ENCODE measurements around the gene RAPH1.

Gene RAPH1

DNA sequence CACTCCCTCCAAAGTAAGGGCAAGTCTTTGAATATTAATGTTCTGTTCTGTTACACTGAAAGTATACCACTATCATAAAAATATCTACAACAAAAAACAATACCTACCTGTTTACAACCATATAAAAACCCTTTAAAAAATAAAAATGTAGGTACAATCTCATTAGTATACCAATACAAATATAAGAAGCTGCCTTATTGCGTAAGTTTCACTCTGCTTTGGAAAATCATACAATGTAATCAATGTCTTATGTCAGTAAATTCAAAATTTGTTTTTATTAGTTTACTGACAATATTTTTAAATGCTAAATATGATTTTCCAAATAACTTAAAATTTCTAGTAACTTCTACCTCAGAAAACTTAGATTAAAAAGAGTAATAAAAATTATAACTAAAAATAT, 72.8 kb downstream of the RAPH1 start:
- Mint-ChIP-seq H3K9me3 (no peaks in the 10 kb centered on the region), H3K36me3 (ENCODE audit: insufficient read depth) (no peaks in the 10 kb centered on the region), H3K4me3 (no peak overlapping the region), H3K27me3 (peaks cover 20% of the 10 kb centered on the region), H3K4me1 (no peaks in the 10 kb centered on the region), H3K27ac (ENCODE audit: low read depth) (no peak overlapping the region)
- DNase-seq (ENCODE audit: low spot score in 2 of 2): no peak
- ATAC-seq (replicated peaks; ENCODE audit: extremely low read depth, poor library complexity, severe bottlenecking): no peak

DNA sequence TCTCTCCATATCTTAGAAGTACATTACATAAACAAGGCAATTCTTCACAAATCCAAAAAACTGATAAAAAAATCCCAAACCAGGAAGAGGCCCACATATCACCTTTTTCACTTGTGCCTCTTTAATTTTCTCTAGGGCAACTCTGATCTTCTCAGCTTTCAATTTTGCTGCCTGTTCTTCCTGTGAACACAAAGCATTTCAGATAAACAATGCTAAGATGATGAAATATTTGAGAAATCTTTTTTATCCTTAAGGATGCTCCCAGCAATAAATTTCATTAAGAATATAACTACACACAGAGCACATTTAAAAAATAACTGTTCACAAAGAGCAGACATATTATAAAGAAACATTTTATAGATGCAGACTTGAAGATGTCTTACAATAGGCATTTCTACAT, 73.4 kb downstream of the RAPH1 start:
- H3K4me3 Mint-ChIP-seq: no peak overlapping the region
- no peak overlapping the region for H3K27ac Mint-ChIP-seq (ENCODE audit: low read depth)
- H3K36me3 Mint-ChIP-seq (ENCODE audit: insufficient read depth): no peaks in the 10 kb centered on the region
- no peaks in the 10 kb centered on the region for H3K4me1 Mint-ChIP-seq
- H3K9me3 Mint-ChIP-seq: no peaks in the 10 kb centered on the region
- no peak for DNase-seq (ENCODE audit: low spot score in 2 of 2)
- peaks cover 20% of the 10 kb centered on the region for H3K27me3 Mint-ChIP-seq
- ATAC-seq (replicated peaks; ENCODE audit: extremely low read depth, poor library complexity, severe bottlenecking): no peak

DNA sequence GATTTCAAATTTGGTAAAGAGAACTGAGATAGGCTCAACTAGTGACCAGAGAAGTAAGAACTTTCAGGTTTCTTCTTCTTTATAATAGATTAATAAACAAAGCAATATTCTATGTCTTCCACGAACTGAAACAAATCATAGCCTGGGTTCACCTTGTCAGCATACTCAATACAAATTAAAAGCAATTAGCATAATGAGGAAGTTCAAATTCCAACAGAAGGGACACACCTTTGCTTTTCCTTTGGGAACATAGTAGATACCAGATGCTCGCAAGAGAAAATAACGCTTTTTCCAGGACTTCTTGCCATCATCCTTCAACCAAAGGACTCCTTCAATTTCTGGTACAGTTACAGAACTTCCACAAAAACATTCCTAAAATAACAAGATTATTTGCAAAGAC, 79.9 kb downstream of the RAPH1 start:
- Mint-ChIP-seq H3K27me3 (no peaks in the 10 kb centered on the region), H3K4me3 (no peak overlapping the region), H3K27ac (ENCODE audit: low read depth) (no peak overlapping the region), H3K9me3 (no peaks in the 10 kb centered on the region), H3K36me3 (ENCODE audit: insufficient read depth) (no peaks in the 10 kb centered on the region), H3K4me1 (no peaks in the 10 kb centered on the region)
- ATAC-seq (replicated peaks; ENCODE audit: extremely low read depth, poor library complexity, severe bottlenecking) (no peak), DNase-seq (ENCODE audit: low spot score in 2 of 2) (no peak)

DNA sequence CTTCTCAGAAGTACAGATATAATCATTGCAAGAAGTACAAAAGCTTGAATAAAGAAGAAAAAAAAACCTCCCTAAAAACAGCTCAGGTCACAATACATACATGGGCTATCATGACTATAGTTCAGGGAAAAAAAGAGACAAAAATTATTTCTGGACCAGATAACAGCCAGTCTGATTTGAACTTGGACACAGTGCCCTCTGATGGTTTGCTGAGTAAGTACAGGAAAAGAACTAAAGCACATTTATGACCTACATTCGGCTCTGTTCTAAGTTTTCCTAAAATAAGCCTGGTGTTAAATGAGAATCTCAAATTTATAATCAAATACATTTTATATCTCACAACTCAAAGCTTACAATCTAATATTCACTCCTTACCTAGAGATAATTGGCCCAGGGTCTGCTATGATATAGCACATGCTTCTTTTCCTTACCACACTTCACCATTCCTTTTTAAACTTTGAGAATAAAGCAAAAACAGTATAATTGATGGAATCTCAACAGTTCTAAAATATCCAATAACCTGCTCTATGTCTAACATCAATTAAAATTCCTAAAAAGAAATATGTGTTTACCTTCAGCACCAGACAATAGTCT, 81.1 kb downstream of the RAPH1 start:
- Mint-ChIP-seq H3K27ac (ENCODE audit: low read depth) (no peak overlapping the region), H3K27me3 (no peaks in the 10 kb centered on the region)

DNA sequence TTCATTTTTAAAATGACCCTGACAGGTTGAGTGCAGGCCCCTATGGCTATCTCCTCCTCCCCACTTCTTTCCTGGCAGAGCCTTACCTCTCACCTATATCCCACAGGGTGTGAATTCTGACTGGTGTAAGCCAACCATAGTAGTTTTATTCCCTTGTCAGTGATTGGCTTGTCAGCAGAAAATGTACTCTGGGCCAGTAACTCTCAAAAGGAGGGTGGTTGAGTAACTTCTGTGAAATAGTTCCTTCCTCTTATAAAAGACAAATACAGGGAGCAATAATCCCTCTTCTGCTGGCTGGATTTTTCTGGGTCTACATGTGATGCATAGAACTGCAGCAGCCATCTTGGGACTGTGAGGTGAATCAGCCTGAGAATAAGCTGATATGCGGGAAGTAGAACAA, 83.4 kb downstream of the RAPH1 start:
- Mint-ChIP-seq H3K4me1 (no peaks in the 10 kb centered on the region), H3K27ac (ENCODE audit: low read depth) (no peak overlapping the region), H3K27me3 (no peaks in the 10 kb centered on the region), H3K9me3 (no peaks in the 10 kb centered on the region), H3K4me3 (no peak overlapping the region), H3K36me3 (ENCODE audit: insufficient read depth) (no peaks in the 10 kb centered on the region)
- ATAC-seq (replicated peaks; ENCODE audit: extremely low read depth, poor library complexity, severe bottlenecking) (no peak), DNase-seq (ENCODE audit: low spot score in 2 of 2) (no peak)

More for the DNA sequence above, 81.1 kb downstream of the RAPH1 start:
- DNase-seq (ENCODE audit: low spot score in 2 of 2): no peak
- H3K4me3 Mint-ChIP-seq: no peak overlapping the region
- H3K4me1 Mint-ChIP-seq: no peaks in the 10 kb centered on the region
- H3K36me3 Mint-ChIP-seq (ENCODE audit: insufficient read depth): no peaks in the 10 kb centered on the region
- no peak for ATAC-seq (replicated peaks; ENCODE audit: extremely low read depth, poor library complexity, severe bottlenecking)
- no peaks in the 10 kb centered on the region for H3K9me3 Mint-ChIP-seq

DNA sequence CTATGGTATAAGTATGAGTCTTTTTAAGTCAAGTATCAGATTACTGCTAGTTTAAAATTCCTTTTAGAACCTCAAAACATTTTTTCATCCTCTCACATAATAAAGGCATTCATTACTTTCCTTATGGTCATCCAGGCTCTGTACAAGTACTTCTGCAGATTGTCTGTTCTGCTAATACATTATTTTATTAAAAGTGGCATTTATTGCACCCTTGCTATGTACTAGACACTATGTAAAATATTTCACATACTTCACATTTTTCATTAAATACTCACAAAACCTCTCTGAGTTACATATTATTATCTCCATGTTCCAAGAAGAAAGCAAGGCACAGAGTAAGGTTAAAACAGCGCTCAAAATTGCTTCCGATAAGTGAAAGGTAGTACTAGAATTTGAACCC, 84.1 kb downstream of the RAPH1 start:
- H3K9me3 Mint-ChIP-seq: no peaks in the 10 kb centered on the region
- H3K27ac Mint-ChIP-seq (ENCODE audit: low read depth): no peak overlapping the region
- no peak overlapping the region for H3K4me3 Mint-ChIP-seq
- no peaks in the 10 kb centered on the region for H3K27me3 Mint-ChIP-seq
- H3K36me3 Mint-ChIP-seq (ENCODE audit: insufficient read depth): no peaks in the 10 kb centered on the region
- no peaks in the 10 kb centered on the region for H3K4me1 Mint-ChIP-seq
- DNase-seq (ENCODE audit: low spot score in 2 of 2) (no peak), ATAC-seq (replicated peaks; ENCODE audit: extremely low read depth, poor library complexity, severe bottlenecking) (no peak)

DNA sequence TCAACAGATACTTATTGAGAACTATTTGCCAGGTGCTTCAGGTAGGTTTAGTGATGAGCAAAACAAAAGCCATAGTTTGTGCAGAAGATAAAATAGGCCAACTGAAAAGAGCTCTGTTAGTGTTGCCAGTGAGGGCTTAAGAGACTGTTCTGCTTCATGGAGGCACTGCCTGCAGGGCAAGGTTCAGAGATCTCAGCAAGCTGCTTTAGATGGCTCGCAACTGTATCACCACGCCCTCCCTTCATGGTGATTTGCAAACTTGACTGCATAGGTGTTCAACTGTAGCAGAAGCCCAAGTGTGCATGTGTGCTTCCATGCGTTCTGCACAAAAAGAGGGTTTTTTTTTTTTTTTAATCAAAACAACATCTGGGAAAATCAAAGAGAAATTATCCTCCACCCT, 84.5 kb downstream of the RAPH1 start:
- Mint-ChIP-seq H3K4me1 (no peaks in the 10 kb centered on the region), H3K4me3 (no peak overlapping the region), H3K36me3 (ENCODE audit: insufficient read depth) (no peaks in the 10 kb centered on the region), H3K9me3 (no peaks in the 10 kb centered on the region), H3K27ac (ENCODE audit: low read depth) (no peak overlapping the region), H3K27me3 (no peaks in the 10 kb centered on the region)
- ATAC-seq (replicated peaks; ENCODE audit: extremely low read depth, poor library complexity, severe bottlenecking) (no peak), DNase-seq (ENCODE audit: low spot score in 2 of 2) (no peak)

DNA sequence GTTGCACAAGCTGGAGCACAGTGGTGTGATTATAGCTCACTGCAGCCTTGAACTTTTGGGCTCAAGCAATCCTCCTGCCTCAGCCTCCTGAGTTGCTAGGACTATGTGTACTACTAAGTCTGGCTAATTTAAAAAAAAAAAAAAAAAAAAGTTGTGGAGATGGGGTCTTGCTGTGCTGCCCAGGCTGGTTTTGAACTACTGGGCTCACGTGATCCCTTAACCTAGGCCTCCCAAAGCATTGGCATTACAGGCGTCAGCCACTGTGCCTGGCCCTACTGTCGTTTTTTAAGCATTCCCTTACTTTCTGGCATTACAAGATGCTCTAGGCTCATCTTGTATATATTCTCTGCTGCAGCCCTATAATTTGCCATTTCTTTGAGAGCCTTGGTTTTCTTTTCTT, 88.3 kb downstream of the RAPH1 start:
- no peaks in the 10 kb centered on the region for H3K27me3 Mint-ChIP-seq
- no peaks in the 10 kb centered on the region for H3K4me1 Mint-ChIP-seq
- no peak overlapping the region for H3K4me3 Mint-ChIP-seq
- no peaks in the 10 kb centered on the region for H3K36me3 Mint-ChIP-seq (ENCODE audit: insufficient read depth)
- ATAC-seq (replicated peaks; ENCODE audit: extremely low read depth, poor library complexity, severe bottlenecking) (no peak), DNase-seq (ENCODE audit: low spot score in 2 of 2) (no peak)
- H3K9me3 Mint-ChIP-seq: no peaks in the 10 kb centered on the region
- no peak overlapping the region for H3K27ac Mint-ChIP-seq (ENCODE audit: low read depth)

DNA sequence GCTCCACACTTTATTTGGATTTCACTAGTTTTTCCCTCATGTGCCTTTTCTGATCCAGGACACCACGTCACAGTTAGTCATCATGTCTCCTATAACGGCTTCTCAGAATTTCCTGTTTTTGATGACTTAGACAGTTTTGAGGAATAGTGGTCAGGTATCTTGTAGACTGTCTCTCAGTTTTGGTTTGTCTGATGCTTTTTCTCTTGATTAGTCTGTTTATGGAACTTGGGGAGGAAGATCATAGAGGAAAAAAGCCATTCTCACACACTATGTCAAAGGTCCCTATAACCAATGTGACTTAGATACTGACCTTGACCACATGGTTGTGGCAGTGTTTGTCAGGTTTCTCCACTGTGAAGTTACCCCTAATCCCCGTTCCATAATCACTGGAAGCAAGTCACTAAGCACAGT, 89.0 kb downstream of the RAPH1 start:
- Mint-ChIP-seq H3K27me3 (no peaks in the 10 kb centered on the region), H3K27ac (ENCODE audit: low read depth) (no peak overlapping the region), H3K36me3 (ENCODE audit: insufficient read depth) (no peaks in the 10 kb centered on the region), H3K4me1 (no peaks in the 10 kb centered on the region), H3K4me3 (no peak overlapping the region), H3K9me3 (no peaks in the 10 kb centered on the region)
- DNase-seq (ENCODE audit: low spot score in 2 of 2) (no peak), ATAC-seq (replicated peaks; ENCODE audit: extremely low read depth, poor library complexity, severe bottlenecking) (no peak)

DNA sequence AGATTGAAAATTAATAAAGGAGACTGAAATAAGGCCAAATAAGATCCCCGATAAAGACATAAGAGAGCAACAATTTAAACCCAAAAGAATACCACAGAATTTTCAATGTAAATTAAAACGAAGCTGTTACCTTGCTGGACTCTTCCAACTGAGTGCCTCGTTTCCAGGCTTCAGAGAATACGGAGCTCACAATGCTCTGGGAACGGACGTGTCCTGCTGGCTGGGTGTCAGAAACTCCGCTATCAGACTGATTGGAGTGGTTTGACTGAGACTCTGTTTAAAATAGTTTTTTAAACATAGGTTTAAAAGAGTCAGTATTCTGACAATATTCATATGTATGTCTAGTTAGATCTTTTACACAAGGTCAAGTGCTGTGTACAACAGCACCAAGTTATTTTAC, 90.4 kb downstream of the RAPH1 start:
- Mint-ChIP-seq H3K27ac (ENCODE audit: low read depth) (no peak overlapping the region), H3K4me3 (no peak overlapping the region), H3K4me1 (no peaks in the 10 kb centered on the region), H3K27me3 (no peaks in the 10 kb centered on the region), H3K9me3 (no peaks in the 10 kb centered on the region), H3K36me3 (ENCODE audit: insufficient read depth) (no peaks in the 10 kb centered on the region)
- ATAC-seq (replicated peaks; ENCODE audit: extremely low read depth, poor library complexity, severe bottlenecking) (no peak), DNase-seq (ENCODE audit: low spot score in 2 of 2) (no peak)

DNA sequence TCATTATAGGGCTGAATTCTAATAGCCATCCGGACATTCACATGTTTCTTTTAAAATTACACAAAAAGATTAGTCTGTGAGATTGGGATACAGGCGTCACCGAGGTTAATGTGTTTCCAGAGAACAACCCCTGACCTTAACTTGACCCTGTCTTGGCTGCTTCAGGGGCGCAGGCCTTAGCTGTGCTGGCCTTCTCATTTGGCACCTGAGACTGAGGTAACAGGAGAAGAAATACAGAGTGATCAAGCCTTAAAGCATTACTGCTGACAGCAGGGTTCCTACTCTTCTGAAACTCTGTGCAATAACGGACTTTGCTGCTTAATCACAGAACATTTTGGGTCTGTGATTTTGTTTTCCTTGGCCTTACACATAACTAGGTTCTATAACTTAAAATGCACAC, 92.6 kb downstream of the RAPH1 start:
- Mint-ChIP-seq H3K4me1 (no peaks in the 10 kb centered on the region), H3K36me3 (ENCODE audit: insufficient read depth) (no peaks in the 10 kb centered on the region), H3K27ac (ENCODE audit: low read depth) (no peak overlapping the region), H3K4me3 (no peak overlapping the region), H3K27me3 (no peaks in the 10 kb centered on the region), H3K9me3 (no peaks in the 10 kb centered on the region)
- ATAC-seq (replicated peaks; ENCODE audit: extremely low read depth, poor library complexity, severe bottlenecking): no peak
- DNase-seq (ENCODE audit: low spot score in 2 of 2): no peak

DNA sequence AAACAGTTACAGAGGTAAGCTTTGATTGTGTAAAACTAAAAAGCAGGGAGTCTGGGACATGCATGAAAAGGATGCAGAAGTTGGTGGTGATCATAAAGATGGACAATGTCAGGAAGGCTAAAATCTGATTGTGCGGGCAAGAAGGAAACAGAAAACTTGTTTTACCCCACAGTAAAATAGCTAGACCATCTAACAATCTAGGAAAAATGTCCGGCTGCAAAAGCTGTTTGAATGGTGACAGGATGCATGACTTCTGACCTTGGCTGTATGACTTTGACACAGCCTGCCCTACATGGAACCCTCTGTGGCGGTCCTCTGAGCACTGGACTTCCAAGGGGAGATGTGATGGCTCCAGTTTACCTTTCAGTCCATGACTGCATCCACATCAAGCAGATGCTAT, 93.6 kb downstream of the RAPH1 start:
- Mint-ChIP-seq H3K27ac (ENCODE audit: low read depth) (no peak overlapping the region), H3K4me1 (no peaks in the 10 kb centered on the region), H3K27me3 (no peaks in the 10 kb centered on the region), H3K4me3 (no peak overlapping the region), H3K36me3 (ENCODE audit: insufficient read depth) (no peaks in the 10 kb centered on the region), H3K9me3 (no peaks in the 10 kb centered on the region)
- DNase-seq (ENCODE audit: low spot score in 2 of 2) (no peak), ATAC-seq (replicated peaks; ENCODE audit: extremely low read depth, poor library complexity, severe bottlenecking) (no peak)

DNA sequence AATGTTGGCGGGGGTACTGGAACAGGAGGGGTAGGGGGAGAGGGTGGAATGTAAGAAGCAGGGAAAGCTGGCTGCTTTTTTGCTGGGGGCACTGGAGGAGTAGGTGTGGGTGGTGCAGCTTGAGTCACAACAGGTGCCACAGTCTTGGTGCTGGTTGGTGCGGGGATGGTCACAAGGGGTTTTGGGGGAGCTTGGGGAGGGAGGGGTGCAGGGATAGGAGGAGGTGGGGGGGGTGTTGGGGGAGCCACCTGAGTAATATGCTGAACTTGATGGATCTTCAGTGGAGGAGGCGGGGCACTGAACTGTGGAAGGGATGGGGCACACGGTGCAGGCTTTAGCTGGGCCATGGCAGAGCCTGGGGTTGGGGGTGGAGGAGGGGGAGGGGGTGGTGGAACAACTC, 94.4 kb downstream of the RAPH1 start:
- no peaks in the 10 kb centered on the region for H3K9me3 Mint-ChIP-seq

DNA sequence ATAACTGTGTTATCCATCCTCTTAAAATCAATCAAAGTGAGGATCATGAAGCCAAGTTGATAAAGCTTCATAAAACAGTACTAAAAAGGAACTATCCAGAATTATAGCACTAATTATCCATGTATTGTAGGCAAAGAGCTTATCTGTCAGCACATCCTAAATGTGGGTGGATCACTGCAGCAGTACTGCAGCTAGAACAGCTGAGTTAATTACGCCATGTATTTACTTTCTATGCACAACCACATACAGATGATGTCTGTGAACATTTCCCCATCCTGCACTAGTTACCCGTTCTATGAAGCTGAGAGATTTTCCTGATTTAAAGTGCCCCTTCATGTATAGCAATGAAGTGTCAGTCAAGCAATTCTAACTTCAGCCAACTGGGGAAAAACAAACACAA, 96.6 kb downstream of the RAPH1 start:
- Mint-ChIP-seq H3K27me3 (no peaks in the 10 kb centered on the region), H3K36me3 (ENCODE audit: insufficient read depth) (no peaks in the 10 kb centered on the region), H3K9me3 (no peaks in the 10 kb centered on the region), H3K4me1 (no peaks in the 10 kb centered on the region), H3K4me3 (no peak overlapping the region), H3K27ac (ENCODE audit: low read depth) (no peak overlapping the region)
- no peak for DNase-seq (ENCODE audit: low spot score in 2 of 2)
- ATAC-seq (replicated peaks; ENCODE audit: extremely low read depth, poor library complexity, severe bottlenecking): no peak

More for the DNA sequence above, 94.4 kb downstream of the RAPH1 start:
- DNase-seq (ENCODE audit: low spot score in 2 of 2) (no peak), ATAC-seq (replicated peaks; ENCODE audit: extremely low read depth, poor library complexity, severe bottlenecking) (no peak)
- Mint-ChIP-seq H3K36me3 (ENCODE audit: insufficient read depth) (no peaks in the 10 kb centered on the region), H3K4me1 (no peaks in the 10 kb centered on the region), H3K27ac (ENCODE audit: low read depth) (no peak overlapping the region), H3K27me3 (no peaks in the 10 kb centered on the region), H3K4me3 (no peak overlapping the region)

Data from central memory CD8-positive, alpha-beta T cell (primary cell).